DMS79 (cell line): ENCODE results near the gene RYR1.
"Not testable (repeated sequence)": the region's sequence is repeated elsewhere in the genome, so short reads cannot be mapped to it uniquely, and the experiment has no call there.

Experiments used
- DNase-seq: peaks from one replicate; lab custom pipeline; 2025; lab: John Stamatoyannopoulos, UW

The RYR1 gene

DNA sequence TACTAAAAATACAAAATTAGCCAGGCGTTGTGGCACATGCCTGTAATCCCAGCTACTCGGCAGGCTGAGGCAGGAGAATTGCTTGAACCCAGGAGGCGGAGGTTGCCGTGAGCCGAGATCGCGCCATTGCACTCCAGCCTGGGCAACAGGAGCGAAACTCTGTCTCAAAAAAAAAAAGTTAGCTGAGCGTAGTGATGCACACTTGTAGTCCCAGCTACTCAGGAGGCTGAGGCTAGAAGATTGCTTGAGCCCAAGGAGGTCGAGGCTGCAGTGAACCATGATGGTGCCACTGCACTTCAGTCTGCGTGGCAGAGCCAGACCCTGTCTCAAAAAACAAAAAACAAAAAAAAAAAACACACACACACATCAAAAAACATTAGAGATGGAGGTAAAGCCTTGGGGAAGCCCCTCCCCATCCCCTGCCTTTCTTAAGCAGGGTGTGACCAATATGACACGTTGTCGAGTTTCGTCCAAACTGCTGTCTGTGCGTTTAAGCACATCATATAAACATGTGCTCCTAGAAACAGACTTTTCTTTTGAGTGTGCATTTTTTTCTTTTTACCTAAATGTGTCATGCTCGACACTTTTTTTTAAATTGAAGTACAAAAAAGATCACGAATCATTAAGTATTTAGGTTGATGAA, 6.3 kb upstream of the RYR1 start:
- not testable (repeated sequence) for DNase-seq

- DNase-seq, result no peak
Measured at GRCh38 chr19:38429055-38429810, 4.3 kb upstream of the RYR1 start.

- no peak for DNase-seq
Measured at GRCh38 chr19:38429811-38430156, 3.7 kb upstream of the RYR1 start.

GRCh38 chr19:38430931-38431330, 2.6 kb upstream of the RYR1 start:
- no peak for DNase-seq

- DNase-seq, result no peak
Measured at GRCh38 chr19:38434549-38435051, 1.1 kb downstream of the RYR1 start.

- no peak for DNase-seq
Measured at GRCh38 chr19:38437295-38437694, 3.8 kb downstream of the RYR1 start.

- no peak for DNase-seq
Measured at GRCh38 chr19:38437917-38438316, 4.4 kb downstream of the RYR1 start.

GRCh38 chr19:38440592-38440991, 7.1 kb downstream of the RYR1 start:
- no peak for DNase-seq

DNA sequence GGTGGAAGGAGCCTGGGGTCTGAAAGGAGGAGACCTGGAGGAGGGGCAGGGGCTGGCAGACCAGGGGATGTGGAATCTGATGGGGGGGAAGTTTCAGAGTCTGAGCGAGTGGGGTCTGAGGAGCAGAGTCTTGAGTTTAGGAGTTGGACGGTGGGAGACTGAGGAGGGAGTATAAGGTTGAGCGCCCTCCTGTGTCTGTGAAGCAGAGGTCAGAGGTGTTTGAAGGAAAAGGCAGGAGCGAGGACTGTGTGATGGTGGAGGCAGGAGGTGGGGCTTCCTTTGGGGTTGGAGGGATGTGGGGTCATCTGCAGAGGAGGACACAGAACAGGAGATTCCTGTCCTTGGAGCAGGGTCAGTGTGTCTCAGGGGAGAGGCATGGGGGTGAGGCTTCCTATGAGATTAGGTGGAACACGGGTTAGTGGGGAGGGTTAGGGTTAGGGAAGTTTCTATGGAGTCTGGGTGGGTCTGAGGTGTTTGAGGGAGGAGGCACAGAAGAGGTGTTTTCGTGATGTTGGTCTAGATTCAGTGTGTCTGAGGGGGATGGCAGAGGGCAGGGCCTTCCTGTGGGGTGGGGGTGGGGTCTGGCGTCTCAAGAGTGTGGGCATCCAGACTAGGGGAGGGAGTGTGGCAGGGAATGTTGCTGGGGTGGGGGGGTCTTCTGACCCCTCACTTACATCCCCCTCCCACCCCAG, 8.3 kb downstream of the RYR1 start:
- no peak for DNase-seq

GRCh38 chr19:38442736-38443135, 9.2 kb downstream of the RYR1 start:
- DNase-seq, result no peak

- DNase-seq, result no peak
Measured at GRCh38 chr19:38443458-38443999, 10.0 kb downstream of the RYR1 start.

GRCh38 chr19:38444026-38444425, 10.5 kb downstream of the RYR1 start:
- no peak for DNase-seq

GRCh38 chr19:38445362-38445761, 11.9 kb downstream of the RYR1 start:
- DNase-seq, result no peak

GRCh38 chr19:38448225-38448624, 14.7 kb downstream of the RYR1 start:
- DNase-seq, result no peak

DNA sequence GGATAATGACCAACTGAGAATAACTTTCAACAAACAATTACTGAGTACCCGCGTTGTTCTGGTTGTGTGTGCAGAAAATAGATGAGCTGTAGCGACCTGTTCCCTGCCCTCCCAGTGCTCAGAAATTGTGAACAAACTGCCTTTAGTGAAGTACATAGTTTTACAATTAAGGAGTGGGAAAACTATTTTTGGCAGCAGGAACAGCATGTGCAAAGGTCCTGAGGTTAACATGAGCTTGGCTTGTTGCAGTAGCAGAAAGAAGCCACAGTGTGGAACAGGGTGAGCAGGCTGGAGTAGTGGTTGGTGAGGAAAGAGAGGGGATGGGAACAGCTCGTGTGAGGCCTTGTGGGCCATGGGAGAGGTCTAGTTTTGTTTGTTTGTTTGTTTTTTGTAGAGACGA, 16.0 kb downstream of the RYR1 start:
- DNase-seq, result no peak

GRCh38 chr19:38451036-38451435, 17.5 kb downstream of the RYR1 start:
- no peak for DNase-seq

- DNase-seq, result no peak
Measured at GRCh38 chr19:38451629-38452028, 18.1 kb downstream of the RYR1 start.

DNA sequence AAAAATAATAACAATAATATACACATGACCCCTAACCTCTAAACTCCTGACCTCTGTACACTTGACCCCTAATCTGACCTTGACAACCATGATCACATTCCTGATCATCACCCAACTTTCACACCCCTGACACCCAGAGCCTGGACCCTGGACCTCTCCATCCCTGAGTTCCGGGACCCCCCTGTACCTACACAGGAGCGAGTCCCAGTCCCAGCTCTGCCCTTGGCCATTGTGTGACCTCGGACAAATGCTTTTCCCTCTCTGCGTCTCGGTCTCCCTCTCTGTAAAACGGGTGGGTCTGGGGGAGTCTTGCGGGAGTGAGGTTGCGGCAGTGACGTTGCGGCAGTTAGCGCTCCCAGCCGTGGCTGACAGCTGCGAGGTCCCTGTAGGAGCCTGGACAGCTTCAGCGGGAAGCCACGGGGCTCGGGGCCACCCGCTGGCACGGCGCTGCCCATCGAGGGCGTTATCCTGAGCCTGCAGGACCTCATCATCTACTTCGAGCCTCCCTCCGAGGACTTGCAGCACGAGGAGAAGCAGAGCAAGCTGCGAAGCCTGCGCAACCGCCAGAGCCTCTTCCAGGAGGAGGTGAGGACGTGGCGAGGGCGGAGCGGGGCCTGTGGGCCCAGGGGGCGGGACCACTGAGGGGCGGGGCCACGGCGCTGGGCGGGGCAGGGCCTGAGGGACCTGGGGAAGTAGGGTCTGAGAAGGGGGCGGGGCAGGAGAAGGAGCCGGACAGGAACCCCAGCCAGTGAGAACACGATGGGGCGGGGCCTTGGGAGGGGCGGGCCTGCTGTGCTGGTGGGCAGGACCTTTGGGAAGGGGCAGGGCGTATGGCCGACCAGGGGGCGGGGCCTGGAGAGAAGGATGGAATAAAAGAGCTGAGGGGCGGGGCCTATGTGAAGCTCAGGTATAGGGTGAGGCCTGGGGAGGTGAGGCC, 19.2 kb downstream of the RYR1 start:
- no peak for DNase-seq

DNA sequence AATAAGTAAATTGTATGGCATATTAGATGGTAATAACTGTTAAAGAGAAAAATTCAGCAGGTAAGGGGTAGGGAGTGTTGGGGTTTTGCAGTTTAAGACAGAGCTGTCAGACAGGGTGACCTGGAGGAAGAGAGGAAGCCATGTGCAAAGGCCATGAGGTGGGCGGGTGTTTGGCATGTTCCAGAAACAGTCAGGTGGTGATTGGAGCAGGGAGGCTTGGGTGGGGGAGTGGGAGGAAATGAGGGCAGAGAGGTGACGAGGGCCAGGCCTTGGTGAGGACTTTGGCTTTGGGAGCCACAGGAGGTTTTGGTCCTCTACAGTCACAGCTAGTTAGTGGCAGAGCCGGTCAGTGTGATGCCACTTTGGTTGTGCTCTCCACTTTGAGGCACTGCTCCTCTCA, 20.1 kb downstream of the RYR1 start:
- no peak for DNase-seq

DNA sequence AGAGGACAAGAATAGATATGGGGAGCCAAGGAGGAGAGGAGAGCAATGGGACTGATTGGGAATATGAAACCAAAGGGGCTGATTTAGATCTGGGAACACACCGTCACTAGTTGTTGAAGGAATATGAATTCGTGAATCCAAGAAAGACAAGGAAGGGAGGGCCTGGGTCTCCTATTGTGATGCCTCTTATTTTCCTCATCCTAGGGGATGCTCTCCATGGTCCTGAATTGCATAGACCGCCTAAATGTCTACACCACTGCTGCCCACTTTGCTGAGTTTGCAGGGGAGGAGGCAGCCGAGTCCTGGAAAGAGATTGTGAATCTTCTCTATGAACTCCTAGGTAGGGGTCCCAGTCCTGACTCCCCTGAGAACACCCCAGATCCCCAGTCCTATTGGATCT, 21.5 kb downstream of the RYR1 start:
- no peak for DNase-seq

DNA sequence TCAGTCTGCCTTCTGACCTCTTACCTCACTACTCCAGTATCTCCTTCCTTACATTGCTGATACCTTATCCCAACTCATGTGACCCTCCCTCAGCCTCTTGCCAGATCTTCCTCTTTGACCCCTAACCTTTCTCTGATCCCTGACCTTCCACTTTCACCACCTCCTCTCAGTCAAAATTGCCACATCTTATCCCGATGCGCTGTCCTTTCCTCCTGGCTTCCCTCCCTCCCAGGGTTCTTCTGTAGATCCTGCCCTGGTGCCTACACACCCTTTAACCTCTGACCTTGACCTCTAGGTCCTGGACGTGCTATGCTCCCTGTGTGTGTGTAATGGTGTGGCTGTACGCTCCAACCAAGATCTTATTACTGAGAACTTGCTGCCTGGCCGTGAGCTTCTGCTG, 23.7 kb downstream of the RYR1 start:
- DNase-seq, result no peak
